OCI-LY7 (cell line): Measurements from ENCODE around the gene MAP3K8. TPM values are rescaled to one million over a fixed set of nuclear protein-coding genes. Genes with fewer than 3 reads are reported as not detected.
A peak's percentile ranks its signal among the peaks of the same experiment; 100 is the strongest.

ENCODE experiments used
- BruUV-seq: library from RNA; stranded (reverse); fragments of 400-500 nt; replicated peaks from 2 replicates; lab custom pipeline; 2021; lab: Mats Ljungman, UMichigan
- CTCF ChIA-PET: fragments of 300-600 bp; sonication (Branson Sonifier 250); formaldehyde crosslinking; loops from one replicate; lab custom pipeline; 2022; ENCODE audit warnings: antibody characterized with exemption; ENCODE audit not compliant: unreplicated experiment; lab: Charles Lee
- POLR2A ChIA-PET: fragments of 300-600 bp; sonication (Branson Sonifier 250); formaldehyde crosslinking; loops from one replicate; lab custom pipeline; 2022; ENCODE audit warnings: antibody characterized with exemption; lab: Charles Lee
- DNase-seq: peaks from one replicate; pipeline ENCODE4 v3.0.0-alpha.2; 2015; ENCODE audit warnings: low spot score
- H2AFZ ChIP-seq: fragments of 200-600 bp; sonication (generic), shearing (Covaris generic); 2 replicates; pipeline ENCODE4 v1.6.1; 2014; ENCODE audit warnings: mild to moderate bottlenecking, antibody characterized with exemption, low read length, moderate library complexity
- H3K27ac ChIP-seq: fragments of 200-600 bp; sonication (generic); 2 replicates; pipeline ENCODE4 v1.5.1; 2014; ENCODE audit warnings: mixed run types, low read depth, mild to moderate bottlenecking, moderate library complexity, low read length, inconsistent platforms; ENCODE audit not compliant: poor library complexity, severe bottlenecking
- H3K36me3 ChIP-seq: fragments of 200-600 bp; sonication (generic); 2 replicates; pipeline ENCODE4 v1.6.1; 2014; ENCODE audit warnings: mild to moderate bottlenecking, antibody characterized with exemption, low read length, moderate library complexity, mixed read lengths; ENCODE audit not compliant: insufficient read depth
- H3K4me1 ChIP-seq: fragments of 200-600 bp; sonication (generic); 2 replicates; pipeline ENCODE4 v1.5.1; 2014; ENCODE audit warnings: mild to moderate bottlenecking, low read length; ENCODE audit not compliant: insufficient read depth, poor library complexity, severe bottlenecking
- H3K4me2 ChIP-seq: fragments of 200-600 bp; sonication (generic); 2 replicates; pipeline ENCODE4 v1.6.1; 2014; ENCODE audit warnings: mild to moderate bottlenecking, low read length
- H3K4me3 ChIP-seq: fragments of 200-600 bp; sonication (generic); 2 replicates; pipeline ENCODE4 v1.5.1; 2014; ENCODE audit warnings: mild to moderate bottlenecking, low read depth, low read length; ENCODE audit not compliant: poor library complexity, severe bottlenecking
- H3K79me2 ChIP-seq: fragments of 200-600 bp; sonication (generic); 2 replicates; pipeline ENCODE4 v1.6.1; 2016; ENCODE audit warnings: low read depth, mild to moderate bottlenecking, low read length, moderate library complexity, mixed read lengths; ENCODE audit not compliant: insufficient read depth
- H3K9me2 ChIP-seq: fragments of 200-600 bp; sonication (generic); 2 replicates; pipeline ENCODE4 v1.6.1; 2016; ENCODE audit warnings: mild to moderate bottlenecking, low read length, mixed read lengths; ENCODE audit not compliant: insufficient read depth
- H3K9me3 ChIP-seq: fragments of 200-600 bp; sonication (generic); 2 replicates; pipeline ENCODE4 v1.6.1; 2014; ENCODE audit warnings: mild to moderate bottlenecking, mixed run types, low read length, mixed read lengths
- H4K20me1 ChIP-seq: fragments of 200-600 bp; sonication (generic); 2 replicates; pipeline ENCODE4 v1.6.1; 2014; ENCODE audit warnings: mild to moderate bottlenecking, antibody characterized with exemption, low read length, moderate library complexity, mixed read lengths; ENCODE audit not compliant: insufficient read depth
- EZH2phosphoT487 ChIP-seq: fragments of 200-600 bp; sonication (generic); IDR thresholded peaks from 2 replicates; pipeline ENCODE4 v1.6.1; 2018; ENCODE audit warnings: low read depth, borderline replicate concordance, mild to moderate bottlenecking, mixed run types, antibody characterized with exemption, low read length, moderate library complexity, mixed read lengths
- intact Hi-C: fragments of 100-400 bp; cut with micrococcal nuclease; formaldehyde crosslinking; loops from one replicate; pipeline ENCODE4 v1.10.0; 2022; ENCODE audit not compliant: unreplicated experiment
- total RNA-seq, 2 experiments: library from RNA; depleted of rRNA in 1 of 2; stranded (reverse); fragments of >200 nt in 1 of 2; shearing (Covaris generic) in 1 of 2; gene quantifications; 2 replicates each; pipeline ENCODE4 v1.2.3, GENCODE V29; 2014 to 2022
- TF ChIP-seq, protein P1 (sequence below): fragments of 200-600 bp; sonication (generic); conservative IDR thresholded peaks from 2 replicates; pipeline ENCODE4 v1.5.1; 2014; ENCODE audit warnings: mild to moderate bottlenecking, antibody characterized with exemption, low read length, moderate library complexity, mixed read lengths

Gene MAP3K8
- total RNA-seq, 2 experiments from 2014 or later: 10.8 to 21.9 TPM

DNA sequence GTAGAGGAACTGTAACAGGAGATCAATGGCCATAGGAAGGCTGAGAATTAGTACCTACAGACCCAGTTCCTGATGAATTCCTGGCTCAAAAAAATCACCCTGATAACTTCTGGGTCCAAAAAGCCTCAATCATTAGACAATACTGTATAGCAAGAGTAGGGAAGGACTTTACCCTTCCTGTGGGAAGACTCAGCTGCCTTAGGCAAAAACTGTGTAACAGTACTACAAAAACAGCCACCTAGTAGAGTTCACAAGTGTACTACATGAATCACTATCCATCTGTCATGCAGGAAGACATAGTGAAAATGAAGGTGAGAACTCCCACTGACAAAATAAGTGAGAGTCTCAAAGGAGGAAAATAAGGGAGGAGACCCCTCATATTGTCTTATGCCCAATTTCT lies 47.6 kb downstream of the MAP3K8 start:
- 0 out of 2 replicates have a peak, but pooled peaks cover 11% of the 10 kb centered on the region for H3K9me3 ChIP-seq
- intact Hi-C loops: no loop called here
- no peak overlapping the region for H3K27ac ChIP-seq
- no peaks in the 10 kb centered on the region for H3K4me1 ChIP-seq
- no peaks in the 10 kb centered on the region for H3K79me2 ChIP-seq
- TF ChIP-seq EZH2phosphoT487: no peak
- TF ChIP-seq, protein P1, sequence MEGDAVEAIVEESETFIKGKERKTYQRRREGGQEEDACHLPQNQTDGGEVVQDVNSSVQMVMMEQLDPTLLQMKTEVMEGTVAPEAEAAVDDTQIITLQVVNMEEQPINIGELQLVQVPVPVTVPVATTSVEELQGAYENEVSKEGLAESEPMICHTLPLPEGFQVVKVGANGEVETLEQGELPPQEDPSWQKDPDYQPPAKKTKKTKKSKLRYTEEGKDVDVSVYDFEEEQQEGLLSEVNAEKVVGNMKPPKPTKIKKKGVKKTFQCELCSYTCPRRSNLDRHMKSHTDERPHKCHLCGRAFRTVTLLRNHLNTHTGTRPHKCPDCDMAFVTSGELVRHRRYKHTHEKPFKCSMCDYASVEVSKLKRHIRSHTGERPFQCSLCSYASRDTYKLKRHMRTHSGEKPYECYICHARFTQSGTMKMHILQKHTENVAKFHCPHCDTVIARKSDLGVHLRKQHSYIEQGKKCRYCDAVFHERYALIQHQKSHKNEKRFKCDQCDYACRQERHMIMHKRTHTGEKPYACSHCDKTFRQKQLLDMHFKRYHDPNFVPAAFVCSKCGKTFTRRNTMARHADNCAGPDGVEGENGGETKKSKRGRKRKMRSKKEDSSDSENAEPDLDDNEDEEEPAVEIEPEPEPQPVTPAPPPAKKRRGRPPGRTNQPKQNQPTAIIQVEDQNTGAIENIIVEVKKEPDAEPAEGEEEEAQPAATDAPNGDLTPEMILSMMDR: no peak
- no peak overlapping the region for H3K4me3 ChIP-seq
- no peak overlapping the region for H3K4me2 ChIP-seq
- no peak for DNase-seq
- H4K20me1 ChIP-seq: no peaks in the 10 kb centered on the region
- H3K9me2 ChIP-seq: no peaks in the 10 kb centered on the region
- no peaks in the 10 kb centered on the region for H3K36me3 ChIP-seq
- POLR2A ChIA-PET: no interaction called here
- 0 out of 2 replicates have a peak overlapping the region, but pooled peaks have one; percentile 8 for H2AFZ ChIP-seq
- CTCF ChIA-PET: no interaction called here
- no TSS peak for BruUV-seq

DNA sequence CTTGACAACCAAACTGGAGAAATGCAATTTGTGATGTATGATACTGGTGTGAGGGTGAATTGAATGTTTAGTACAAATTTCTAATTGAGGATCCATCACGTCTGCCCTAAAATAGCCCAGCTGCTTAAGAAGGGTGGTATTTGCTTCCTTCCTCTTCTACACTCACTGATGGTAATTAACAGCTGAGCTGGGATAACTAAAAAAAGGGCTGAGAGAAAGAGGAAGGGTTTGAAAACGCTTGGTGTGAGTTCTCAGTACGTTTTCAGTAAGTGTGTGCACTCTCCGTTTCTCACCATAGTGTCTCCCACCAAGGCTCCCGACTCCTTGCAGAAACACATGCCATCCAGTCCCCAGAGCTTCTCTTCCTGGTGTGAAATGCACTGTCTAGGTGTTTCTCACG lies 54.3 kb downstream of the MAP3K8 start:
- Histone ChIP-seq H3K4me2 (peak overlapping the region; percentile 77), H2AFZ (peak overlapping the region; percentile 94), H3K79me2 (no peaks in the 10 kb centered on the region), H3K9me2 (no peaks in the 10 kb centered on the region), H3K36me3 (no peaks in the 10 kb centered on the region), H3K4me1 (peaks cover 59% of the 10 kb centered on the region), H3K9me3 (0 out of 2 replicates have a peak, but pooled peaks cover 7% of the 10 kb centered on the region), H4K20me1 (no peaks in the 10 kb centered on the region), H3K4me3 (peak overlapping the region; percentile 36), H3K27ac (peak overlapping the region; percentile 55)
- ChIA-PET CTCF (interaction anchor here (0.9 kb wide), 1 partner anchor 41 kb away, joined by 3 read pairs; no protein-coding TSS in a partner anchor), POLR2A (interaction anchor here (0.6 to 3.1 kb wide), 12 partner anchors 9 to 66 kb away, joined by 3 to 26 read pairs (median 6); no protein-coding TSS in a partner anchor)
- TF ChIP-seq EZH2phosphoT487: no peak
- TF ChIP-seq, protein P1: no peak
- DNase-seq: peak; percentile 66
- BruUV-seq: no TSS peak
- intact Hi-C loops: loop anchor here (2.0 kb wide), 1 partner anchor 52 kb away; no protein-coding TSS in a partner anchor

DNA sequence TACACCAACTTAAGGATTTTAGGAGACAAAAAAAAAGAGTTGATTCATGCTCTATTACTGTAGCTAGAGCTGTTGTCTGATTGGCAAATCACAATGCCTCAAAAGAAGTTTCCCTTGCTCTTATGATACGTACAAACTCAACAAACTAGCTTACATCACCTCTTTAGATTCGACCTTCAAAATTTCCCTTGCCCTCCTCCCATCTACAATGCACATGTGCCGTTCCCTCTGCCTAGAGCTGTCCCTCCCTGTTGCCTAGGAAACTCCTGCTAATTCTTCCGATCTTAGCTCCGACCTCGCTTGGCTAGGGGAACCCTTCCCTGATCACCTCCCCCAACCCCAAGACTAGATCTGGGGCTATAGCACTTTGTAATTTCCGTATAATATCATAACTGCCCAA lies 55.4 kb downstream of the MAP3K8 start:
- Histone ChIP-seq H3K4me2 (peak overlapping the region; percentile 77; the same call in 1 of the 2 replicates), H3K36me3 (no peaks in the 10 kb centered on the region), H3K9me2 (no peaks in the 10 kb centered on the region), H3K4me1 (peaks cover 69% of the 10 kb centered on the region), H3K9me3 (no peaks in the 10 kb centered on the region), H3K27ac (no peak overlapping the region), H3K79me2 (no peaks in the 10 kb centered on the region), H4K20me1 (no peaks in the 10 kb centered on the region), H3K4me3 (no peak overlapping the region), H2AFZ (no peak overlapping the region; the same call in 1 of the 2 replicates)
- CTCF ChIA-PET: interaction anchor here (0.7 to 0.9 kb wide), 2 partner anchors 17 to 40 kb away, joined by 3 read pairs; no protein-coding TSS in a partner anchor
- DNase-seq: no peak
- no peak for TF ChIP-seq EZH2phosphoT487
- TF ChIP-seq, protein P1: no peak
- no TSS peak for BruUV-seq
- POLR2A ChIA-PET: interaction anchor here (0.9 to 3.1 kb wide), 11 partner anchors 9 to 55 kb away, joined by 3 to 26 read pairs (median 6); no protein-coding TSS in a partner anchor
- intact Hi-C loops: loop anchor here (2.0 kb wide), 1 partner anchor 53 kb away; no protein-coding TSS in a partner anchor
